Fibroblast of lung (primary cell): Measurements from ENCODE around the gene NFE2. TPM values are rescaled to one million over a fixed set of nuclear protein-coding genes. Genes with fewer than 3 reads are reported as not detected.

Source experiments
- DNase-seq, 2 donors: peaks; one replicate each; pipeline versions ENCODE4 v3.0.0 to v3.0.0-alpha.2; 2010; ENCODE audit warnings: low read depth in 2 of 2
- H2AFZ ChIP-seq: 2 replicates; pipeline ENCODE4 v1.5.1; 2012; ENCODE audit warnings: low read length, control low read depth, inconsistent platforms
- H3K27ac ChIP-seq: 2 replicates; pipeline ENCODE4 v1.5.1; 2011; ENCODE audit warnings: low read length, control low read depth; ENCODE audit not compliant: insufficient read depth
- H3K27me3 ChIP-seq: 2 replicates; pipeline ENCODE4 v1.5.1; 2011; ENCODE audit warnings: mild to moderate bottlenecking, low read length; ENCODE audit not compliant: control insufficient read depth, insufficient read depth
- H3K36me3 ChIP-seq: 2 replicates; pipeline ENCODE4 v1.5.1; 2011; ENCODE audit warnings: low read length; ENCODE audit not compliant: control insufficient read depth, insufficient read depth
- H3K4me1 ChIP-seq: 2 replicates; pipeline ENCODE4 v1.5.1; 2011; ENCODE audit warnings: low read length; ENCODE audit not compliant: control insufficient read depth, insufficient read depth; ENCODE audit errors: extremely low read depth
- H3K4me2 ChIP-seq: 2 replicates; pipeline ENCODE4 v1.5.1; 2011; ENCODE audit warnings: low read length, control low read depth; ENCODE audit not compliant: insufficient read depth; ENCODE audit errors: extremely low read depth
- H3K4me3 ChIP-seq, 4 experiments: fragments of 200-600 bp in 1 of 4; sonication (generic) in 1 of 4; replicated peaks in 1 of 4; 2 replicates each; pipeline ENCODE4 v1.5.1; 2011 to 2016; ENCODE audit warnings: low read length in 4 of 4, low read depth in 3 of 4, mild to moderate bottlenecking in 3 of 4, control low read depth in 2 of 4, inconsistent platforms in 1 of 4, mixed read lengths in 1 of 4; ENCODE audit not compliant: insufficient read depth in 1 of 4; ENCODE audit errors: control extremely low read depth in 1 of 4
- H3K79me2 ChIP-seq: 2 replicates; pipeline ENCODE4 v1.5.1; 2012; ENCODE audit warnings: mild to moderate bottlenecking, low read length, inconsistent platforms; ENCODE audit not compliant: control insufficient read depth, insufficient read depth
- H3K9ac ChIP-seq: 2 replicates; pipeline ENCODE4 v1.5.1; 2011; ENCODE audit warnings: mild to moderate bottlenecking, low read length, control low read depth; ENCODE audit not compliant: insufficient read depth
- H3K9me3 ChIP-seq: 2 replicates; pipeline ENCODE4 v1.5.1; 2012; ENCODE audit warnings: low read depth, low read length; ENCODE audit not compliant: control insufficient read depth, insufficient read depth
- H4K20me1 ChIP-seq: 2 replicates; pipeline ENCODE4 v1.5.1; 2011; ENCODE audit warnings: low read length; ENCODE audit not compliant: control insufficient read depth, insufficient read depth; ENCODE audit errors: extremely low read depth
- EZH2 ChIP-seq: IDR thresholded peaks from 2 replicates; pipeline ENCODE4 v1.5.1; 2012; ENCODE audit warnings: low read length, control low read depth, mild to moderate bottlenecking; ENCODE audit errors: missing control alignments
- polyA plus RNA-seq, 2 donors: library from polyadenylated mRNA; depleted of rRNA in 1 of 2; stranded (reverse) in 1 of 2; unstranded in 1 of 2; fragments of >200 nt; gene quantifications; 2 replicates each; pipeline ENCODE4 v1.2.1, GENCODE V29; 2011 to 2012; ENCODE audit warnings: missing spikeins in 1 of 2
- total RNA-seq: library from RNA; depleted of rRNA; stranded (reverse); fragments of >200 nt; gene quantifications from 2 replicates; pipeline ENCODE4 v1.2.1, GENCODE V29; 2014
- TF ChIP-seq, protein P1 (sequence below), 2 donors: IDR thresholded peaks in 1 of 2; conservative IDR thresholded peaks in 1 of 2; 1 replicate in 1 of 2; 2 replicates in 1 of 2; pipeline ENCODE4 v1.5.1; 2011 to 2012; ENCODE audit warnings: low read length in 2 of 2, control low read depth in 1 of 2, inconsistent platforms in 1 of 2, low read depth in 1 of 2, mild to moderate bottlenecking in 1 of 2

Gene NFE2
- total and polyA plus RNA-seq, 2 donors (not counting 1 experiment from before 2014, with no cell fraction given) = 0.17 to 0.34 TPM

DNA sequence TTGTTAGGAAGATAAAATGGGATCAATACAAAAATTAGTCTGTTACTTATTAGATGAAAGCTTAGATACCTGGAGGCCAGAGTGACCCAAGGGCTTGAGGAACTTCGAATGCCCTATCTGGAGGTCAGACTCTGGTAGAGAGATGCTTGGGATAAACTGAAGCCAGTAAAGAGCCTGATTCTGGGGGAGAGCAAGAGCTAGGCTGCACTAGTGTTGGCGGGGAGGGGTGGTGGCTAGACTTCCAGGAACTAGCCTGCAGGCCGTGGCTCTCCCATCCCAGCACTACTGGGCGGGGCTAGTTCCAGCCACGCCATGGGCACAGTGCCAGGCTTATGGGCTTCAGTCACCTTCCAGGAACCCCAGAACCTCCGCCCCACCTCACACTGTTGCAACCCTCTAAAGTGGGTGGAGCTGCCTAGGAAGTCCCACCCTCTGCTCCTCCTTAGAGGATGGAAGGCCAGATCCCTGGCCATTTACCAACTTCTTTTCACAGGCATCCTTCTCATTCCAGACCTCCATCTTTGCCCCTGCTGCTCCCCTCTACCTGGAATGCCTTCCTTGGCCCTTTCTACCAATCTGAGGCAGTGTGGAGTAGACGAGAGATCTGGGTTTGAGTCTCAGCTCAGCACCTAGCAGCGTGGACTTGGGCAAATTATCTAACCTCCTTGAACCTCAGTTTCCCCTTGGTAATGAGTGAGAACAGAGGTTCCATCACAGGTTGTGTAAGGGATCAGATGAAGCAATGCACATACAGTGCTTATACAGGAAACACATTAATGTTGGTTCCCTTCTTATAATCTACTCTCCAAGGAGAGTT, 6.3 kb upstream of the NFE2 start:
- Histone ChIP-seq H3K4me1 (peaks cover 4% of the 10 kb centered on the region), H3K79me2 (no peaks in the 10 kb centered on the region), H4K20me1 (no peaks in the 10 kb centered on the region), H3K36me3 (no peaks in the 10 kb centered on the region), H2AFZ (no peak overlapping the region), H3K27me3 (peaks cover 15% of the 10 kb centered on the region), H3K4me2 (no peak overlapping the region), H3K4me3 (no peak overlapping the region), H3K9me3 (no peaks in the 10 kb centered on the region), H3K9ac (no peak overlapping the region), H3K27ac (no peak overlapping the region)
- peak; percentile 55 to 67 for DNase-seq
- TF ChIP-seq, protein P1, sequence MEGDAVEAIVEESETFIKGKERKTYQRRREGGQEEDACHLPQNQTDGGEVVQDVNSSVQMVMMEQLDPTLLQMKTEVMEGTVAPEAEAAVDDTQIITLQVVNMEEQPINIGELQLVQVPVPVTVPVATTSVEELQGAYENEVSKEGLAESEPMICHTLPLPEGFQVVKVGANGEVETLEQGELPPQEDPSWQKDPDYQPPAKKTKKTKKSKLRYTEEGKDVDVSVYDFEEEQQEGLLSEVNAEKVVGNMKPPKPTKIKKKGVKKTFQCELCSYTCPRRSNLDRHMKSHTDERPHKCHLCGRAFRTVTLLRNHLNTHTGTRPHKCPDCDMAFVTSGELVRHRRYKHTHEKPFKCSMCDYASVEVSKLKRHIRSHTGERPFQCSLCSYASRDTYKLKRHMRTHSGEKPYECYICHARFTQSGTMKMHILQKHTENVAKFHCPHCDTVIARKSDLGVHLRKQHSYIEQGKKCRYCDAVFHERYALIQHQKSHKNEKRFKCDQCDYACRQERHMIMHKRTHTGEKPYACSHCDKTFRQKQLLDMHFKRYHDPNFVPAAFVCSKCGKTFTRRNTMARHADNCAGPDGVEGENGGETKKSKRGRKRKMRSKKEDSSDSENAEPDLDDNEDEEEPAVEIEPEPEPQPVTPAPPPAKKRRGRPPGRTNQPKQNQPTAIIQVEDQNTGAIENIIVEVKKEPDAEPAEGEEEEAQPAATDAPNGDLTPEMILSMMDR (conservative IDR thresholded peaks at IDR 0.05 in 1 of 2, IDR thresholded peaks at IDR 0.05 in 1 of 2; ENCODE audit: low read depth in 1 of 2, low read length in 2 of 2) = no peak
- no peak for TF ChIP-seq EZH2

DNA sequence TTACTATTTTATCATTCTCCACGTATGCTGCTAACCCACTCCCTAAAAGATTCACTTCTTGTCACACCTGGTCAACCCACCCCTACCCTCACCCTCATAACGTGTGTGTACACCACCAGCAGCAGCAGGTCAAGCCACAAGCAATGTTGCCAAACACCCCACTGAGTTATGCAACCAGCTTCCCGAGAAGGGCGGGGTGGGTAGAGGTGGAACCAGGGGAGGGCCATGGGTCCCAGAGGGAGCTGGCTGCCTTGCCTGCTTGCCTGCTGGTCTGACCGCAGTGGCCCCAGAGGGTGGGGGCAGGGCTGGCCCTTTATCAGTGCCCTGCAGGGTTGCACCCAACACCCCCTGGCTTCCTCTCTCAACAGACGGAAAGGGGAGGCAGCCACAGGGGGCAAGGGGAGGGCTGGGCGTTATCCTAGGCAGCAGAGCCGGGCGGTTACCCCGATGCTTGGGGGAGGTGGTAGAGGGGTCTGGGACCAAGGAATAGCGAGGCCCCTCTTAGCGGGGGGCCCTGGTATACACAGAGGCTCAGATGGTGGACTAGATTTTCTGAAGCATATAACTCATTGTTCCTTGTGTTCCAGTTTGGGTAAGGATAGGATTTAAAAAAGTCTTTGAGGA, 3.5 kb upstream of the NFE2 start:
- H3K9ac ChIP-seq = no peak overlapping the region
- no peaks in the 10 kb centered on the region for H3K79me2 ChIP-seq
- peak; percentile 56 to 57 for DNase-seq
- no peak overlapping the region for H3K27ac ChIP-seq
- H3K36me3 ChIP-seq = no peaks in the 10 kb centered on the region
- no peaks in the 10 kb centered on the region for H4K20me1 ChIP-seq
- no peaks in the 10 kb centered on the region for H3K9me3 ChIP-seq
- TF ChIP-seq, protein P1 (conservative IDR thresholded peaks at IDR 0.05 in 1 of 2, IDR thresholded peaks at IDR 0.05 in 1 of 2; ENCODE audit: low read depth in 1 of 2, low read length in 2 of 2) = no peak
- peak; percentile 56 for TF ChIP-seq EZH2
- H3K27me3 ChIP-seq = peaks cover 29% of the 10 kb centered on the region
- H3K4me1 ChIP-seq = peaks cover 16% of the 10 kb centered on the region
- no peak overlapping the region for H3K4me3 ChIP-seq
- no peak overlapping the region for H3K4me2 ChIP-seq
- no peak overlapping the region for H2AFZ ChIP-seq

DNA sequence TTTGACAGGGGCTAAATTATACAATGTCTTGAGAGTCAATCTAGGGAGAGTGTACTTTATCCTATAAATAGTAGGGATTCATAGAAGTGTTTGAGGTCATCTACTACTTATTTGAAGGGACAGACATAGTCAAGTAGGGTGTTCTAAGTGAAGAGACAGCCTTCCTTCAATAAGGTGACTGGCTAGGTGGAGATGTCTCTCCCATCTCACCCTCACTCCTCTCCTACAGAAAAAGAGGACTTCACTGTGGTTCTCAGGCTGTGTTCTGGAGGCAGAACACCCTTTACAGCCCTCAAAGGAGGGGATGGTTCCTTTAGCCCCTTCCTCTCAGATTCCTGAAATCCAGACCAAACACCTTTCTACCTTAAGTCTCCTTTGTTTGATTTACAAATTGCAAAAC, 2.8 kb upstream of the NFE2 start:
- Histone ChIP-seq H3K4me1 (peaks cover 16% of the 10 kb centered on the region), H4K20me1 (no peaks in the 10 kb centered on the region), H3K27ac (no peak overlapping the region), H3K36me3 (no peaks in the 10 kb centered on the region), H3K9me3 (no peaks in the 10 kb centered on the region), H3K27me3 (peaks cover 33% of the 10 kb centered on the region), H2AFZ (no peak overlapping the region), H3K9ac (no peak overlapping the region), H3K4me2 (no peak overlapping the region), H3K4me3 (no peak overlapping the region), H3K79me2 (no peaks in the 10 kb centered on the region)
- no peak for DNase-seq
- TF ChIP-seq, protein P1 (conservative IDR thresholded peaks at IDR 0.05 in 1 of 2, IDR thresholded peaks at IDR 0.05 in 1 of 2; ENCODE audit: low read depth in 1 of 2, low read length in 2 of 2) = no peak
- TF ChIP-seq EZH2 = no peak
